Activated effector memory CD4-positive, alpha-beta T cell treated with anti-CD3 and anti-CD28 coated beads, Interleukin-2, amount 50 U/mL, for 16 hours (primary cell): Measurements from ENCODE around the gene SLC30A3.
"Not testable (repeated sequence)": the region's sequence is repeated elsewhere in the genome, so short reads cannot be mapped to it uniquely, and the experiment has no call there.

Source experiments
- DNase-seq: peaks from one replicate; pipeline ENCODE4 v3.0.0-alpha.2; 2020

The SLC30A3 gene

DNA sequence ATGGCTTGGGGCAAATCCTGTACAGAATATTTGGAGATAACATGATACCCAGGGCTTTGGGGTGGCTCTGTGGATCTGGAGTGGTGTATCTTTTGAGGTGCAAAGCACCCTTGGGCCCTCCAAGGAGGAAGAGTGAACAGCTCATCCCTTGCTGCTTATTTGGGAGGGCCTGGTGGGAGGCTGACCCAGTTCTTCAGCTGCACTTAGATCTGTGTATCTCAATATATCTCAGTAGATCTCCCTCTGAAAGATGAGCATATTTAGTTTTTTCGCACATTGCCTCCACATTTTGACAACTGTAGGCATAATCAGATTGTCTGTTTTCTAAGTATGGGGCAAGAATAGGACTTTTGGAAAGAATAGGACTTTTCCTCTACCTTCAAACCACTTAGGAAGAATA, 22.1 kb upstream of the SLC30A3 start:
- no peak for DNase-seq

- no peak for DNase-seq
Observed at GRCh38 chr2:27282892-27283291, 20.0 kb upstream of the SLC30A3 start.

DNA sequence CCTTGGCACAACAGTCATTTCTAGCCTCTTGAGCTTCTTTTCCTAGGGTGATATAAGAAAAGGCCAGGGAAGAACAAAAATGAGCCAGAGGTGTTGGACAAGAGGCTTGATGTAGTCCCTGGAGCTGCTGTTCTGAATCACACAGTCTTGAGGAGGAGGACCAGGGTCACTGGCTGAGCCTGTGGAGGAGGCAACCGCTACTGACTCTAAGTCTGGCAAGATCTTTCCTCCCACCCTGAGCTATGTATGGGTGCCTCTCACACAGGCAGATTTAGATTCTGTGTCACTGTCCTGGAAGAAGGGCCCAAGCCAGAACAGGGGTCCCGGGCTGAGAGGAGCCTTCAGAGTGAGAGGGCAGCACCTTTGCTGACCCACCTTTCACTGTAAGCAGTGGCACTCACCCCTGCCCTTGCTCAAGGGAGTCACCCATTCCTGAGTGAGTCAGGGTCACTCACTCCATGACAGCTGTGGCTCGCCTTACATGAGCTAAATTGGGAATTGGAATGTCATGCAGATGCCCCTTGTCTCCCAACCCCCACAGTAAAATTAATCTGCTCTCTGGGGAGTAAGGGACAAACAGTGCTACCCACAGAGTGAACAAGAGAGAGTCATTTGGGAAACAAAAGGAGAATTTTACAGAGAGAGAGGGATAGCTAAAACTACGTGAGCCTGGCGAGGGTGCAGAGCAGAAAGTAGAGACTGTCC, 19.2 kb upstream of the SLC30A3 start, which contains the start of gene TRIM54:
TRIM54 (plus strand) TSS at position 575 of the 705 bp plus-strand sequence. CDS start 303 bp downstream, outside the sequence.
- DNase-seq, result no peak

GRCh38 chr2:27281442-27281841, 18.6 kb upstream of the SLC30A3 start:
- no peak for DNase-seq

DNA sequence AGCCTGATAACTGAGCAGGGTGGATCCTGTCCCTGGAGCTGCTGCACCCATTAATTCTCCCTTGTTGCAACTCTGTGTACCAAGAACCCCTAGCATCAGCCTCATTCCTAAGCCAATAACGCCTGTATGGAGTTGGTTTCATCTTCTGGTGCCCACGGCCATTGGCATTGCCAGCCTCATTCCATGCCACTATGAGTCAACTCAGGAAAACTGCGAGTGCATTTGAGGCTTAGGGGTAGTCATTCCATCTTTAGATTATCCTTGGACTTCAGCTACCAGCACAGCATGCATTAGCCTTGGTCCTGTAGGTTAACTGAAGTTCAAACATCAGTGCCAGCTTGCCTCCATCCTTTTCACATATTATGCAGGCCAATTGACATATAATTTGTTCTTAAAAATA, 18.0 kb upstream of the SLC30A3 start:
- no peak for DNase-seq

- no peak for DNase-seq
Observed at GRCh38 chr2:27278010-27278409, 15.2 kb upstream of the SLC30A3 start.

- DNase-seq, result no peak
Observed at GRCh38 chr2:27275211-27276150, 12.6 kb upstream of the SLC30A3 start, which contains the start of gene DNAJC5G. Gene DNAJC5G (plus strand): TSS chr2:27275433. CDS start chr2:27276729, 1,296 bp downstream.

GRCh38 chr2:27272537-27273522, 10.0 kb upstream of the SLC30A3 start:
- DNase-seq, result not testable (repeated sequence)

GRCh38 chr2:27271631-27272340, 8.9 kb upstream of the SLC30A3 start:
- DNase-seq, result no peak

GRCh38 chr2:27270670-27271069, 7.8 kb upstream of the SLC30A3 start:
- DNase-seq, result no peak

- no peak for DNase-seq
Observed at GRCh38 chr2:27270131-27270530, 7.3 kb upstream of the SLC30A3 start.

- DNase-seq, result not testable (repeated sequence)
Observed at GRCh38 chr2:27268296-27268695, 5.4 kb upstream of the SLC30A3 start.

DNA sequence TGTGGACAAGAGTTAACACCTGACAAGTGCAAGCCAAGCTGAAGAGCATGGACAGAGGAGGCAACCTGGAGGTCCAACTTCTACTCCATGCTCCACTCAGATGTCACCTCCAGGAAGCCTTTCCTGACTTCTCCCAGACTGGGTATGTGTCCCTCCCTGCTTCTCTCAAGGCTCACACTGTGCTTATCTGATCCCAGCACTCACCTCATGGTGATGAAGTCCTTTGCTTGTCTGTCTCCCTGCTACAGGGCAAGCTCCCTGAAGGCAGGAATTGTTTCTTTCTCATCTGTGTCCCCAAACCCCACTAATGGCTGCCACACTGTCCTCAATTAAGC, 2.7 kb upstream of the SLC30A3 start:
- no peak for DNase-seq

DNA sequence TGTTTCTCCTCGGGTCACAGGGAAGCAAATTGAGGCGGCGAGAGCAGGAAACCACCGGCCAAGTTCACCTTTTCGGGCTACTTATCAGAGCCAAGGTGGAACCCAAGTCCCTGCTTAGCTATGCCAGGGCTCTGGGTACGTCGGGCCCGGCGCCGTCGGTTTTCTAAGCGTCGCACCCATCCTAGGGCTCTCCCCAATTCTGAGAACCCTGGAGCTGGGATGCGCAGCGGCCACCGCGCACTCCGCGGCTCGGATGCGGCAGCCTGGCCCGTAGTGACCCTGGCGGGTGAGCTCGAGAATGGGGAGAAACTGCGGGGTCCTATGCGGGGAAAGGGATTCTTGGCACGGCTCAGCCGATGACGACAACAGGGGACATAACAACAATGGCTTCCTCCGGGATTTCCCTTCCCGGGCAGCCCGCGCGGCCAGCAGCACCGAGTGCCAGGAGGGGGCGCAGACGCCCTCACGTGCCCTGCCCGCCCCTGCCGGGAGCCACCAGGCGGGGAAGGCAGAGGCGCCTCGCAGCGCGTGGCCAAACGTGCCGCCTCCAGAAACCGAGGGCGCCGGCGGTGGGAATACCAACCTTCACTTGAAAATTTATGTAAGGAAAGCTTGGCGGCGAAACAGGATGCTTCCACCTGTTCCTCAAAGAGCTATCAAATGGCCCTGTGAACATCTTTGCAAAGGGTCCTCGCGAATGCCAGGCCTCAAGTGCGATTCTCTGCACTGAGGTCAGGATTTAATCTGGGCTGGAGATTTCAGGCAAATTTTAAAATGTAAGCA, 2.1 kb upstream of the SLC30A3 start:
- peak; percentile 88 for DNase-seq

DNA sequence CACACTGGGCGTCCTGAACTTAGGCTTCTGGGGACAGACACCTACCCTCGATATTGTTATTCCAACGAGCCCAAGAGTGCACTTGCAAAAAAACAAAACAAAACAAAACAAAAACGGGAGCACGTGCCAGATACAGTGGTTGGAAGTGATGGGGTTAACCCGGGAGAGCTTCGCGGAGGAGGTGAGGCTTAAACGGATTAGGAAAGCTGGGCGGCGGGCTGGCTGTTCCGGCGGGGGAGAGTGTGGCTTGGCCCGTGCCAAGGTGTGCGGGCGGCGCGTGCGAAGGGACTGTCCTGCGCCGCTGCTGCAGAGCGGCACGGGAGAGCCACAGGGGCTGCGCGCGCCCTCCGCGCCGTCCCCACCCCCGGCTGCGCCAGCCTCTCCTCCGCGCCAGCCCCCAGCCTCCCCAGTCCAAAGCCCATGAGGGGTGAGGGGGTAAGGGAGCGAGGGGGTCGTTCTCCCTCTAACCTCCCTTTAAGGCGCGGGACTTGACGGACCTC, 1.5 kb upstream of the SLC30A3 start:
- no peak for DNase-seq

- DNase-seq, result no peak
Observed at GRCh38 chr2:27263287-27264252, 723 bp upstream of the SLC30A3 start.

DNA sequence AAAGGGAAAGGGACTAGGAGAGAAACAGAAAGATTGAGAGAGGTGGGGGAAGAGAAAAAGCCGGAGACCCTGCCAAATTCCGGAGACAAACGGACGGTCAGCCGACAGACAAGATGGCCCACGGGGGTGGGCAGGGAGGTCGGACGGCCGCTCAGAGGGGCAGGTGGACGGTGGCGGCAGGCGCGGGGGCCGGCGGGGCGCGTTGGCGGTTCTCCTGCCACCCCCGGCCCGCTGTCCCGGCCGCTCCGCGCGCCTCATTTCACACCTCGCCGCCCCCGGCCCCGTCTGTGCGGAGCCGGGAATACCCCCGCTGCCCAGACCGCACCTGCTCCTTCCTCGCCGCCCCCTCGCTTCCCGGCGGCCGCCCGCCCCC, 935 bp downstream of the SLC30A3 start:
- no peak for DNase-seq

DNA sequence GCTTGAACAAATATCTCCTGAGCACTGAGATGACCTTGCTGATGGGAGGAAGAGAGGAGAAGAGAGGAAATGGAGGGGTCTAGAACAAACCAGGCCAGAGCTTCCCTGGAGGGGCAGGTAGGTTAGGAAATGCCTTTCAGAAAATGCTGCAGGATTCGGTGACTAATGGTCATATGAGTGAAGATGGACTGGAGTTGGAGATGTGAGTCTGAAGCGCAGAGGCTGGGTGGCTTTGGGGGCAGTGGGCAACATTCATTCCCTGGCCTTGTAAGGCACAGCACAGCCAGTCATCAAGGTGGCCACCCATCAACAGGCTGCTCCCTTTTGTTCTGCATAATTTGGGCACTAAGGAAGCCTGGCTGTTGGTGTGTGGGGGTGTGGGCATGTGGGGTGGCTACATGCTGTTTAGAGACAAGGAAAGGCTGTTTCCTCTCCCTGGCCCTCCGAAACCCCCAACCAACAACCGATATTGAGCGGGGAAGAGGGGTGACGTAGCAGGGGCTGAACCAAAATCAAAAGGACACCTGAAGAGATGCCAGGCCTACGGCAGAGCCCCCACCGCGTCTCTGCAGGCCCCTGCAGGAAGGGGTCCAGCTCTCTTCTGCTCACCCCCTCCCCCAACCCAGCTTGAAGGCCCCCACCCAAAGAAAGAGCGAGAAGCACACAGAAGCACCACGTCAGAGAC, 1.5 kb downstream of the SLC30A3 start:
- no peak for DNase-seq

DNA sequence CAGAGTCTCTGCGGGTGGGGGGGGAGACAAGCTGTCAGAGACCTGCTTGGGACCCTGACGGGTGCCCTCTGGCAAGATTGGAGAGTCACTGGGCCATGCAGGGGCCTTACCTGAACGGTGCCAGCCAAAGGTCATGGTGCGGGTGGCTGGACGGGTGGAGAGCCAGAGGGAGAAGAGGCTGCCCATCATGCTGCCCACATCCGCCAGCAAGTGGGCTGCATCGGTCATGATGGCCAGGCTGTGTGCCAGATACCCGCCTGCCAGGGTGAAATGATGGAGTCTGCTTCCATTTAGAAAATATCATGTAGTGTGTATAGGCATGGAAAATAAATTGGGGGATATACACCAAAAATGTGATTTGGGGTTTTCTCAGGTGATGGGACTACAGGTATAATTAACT, 4.8 kb downstream of the SLC30A3 start:
- no peak for DNase-seq
